Erythroblast (primary cell): ENCODE data around the gene IL7R.

ENCODE experiments used
- GATA1 ChIP-seq: IDR thresholded peaks from 2 replicates; pipeline ENCODE4 v1.6.1; 2011; ENCODE audit warnings: low read depth, mild to moderate bottlenecking, control low read depth, low read length, moderate library complexity
- POLR2A ChIP-seq: IDR thresholded peaks from 2 replicates; pipeline ENCODE4 v1.6.1; 2011; ENCODE audit warnings: mild to moderate bottlenecking, low read length

- TF ChIP-seq POLR2A: no peak
- no peak for TF ChIP-seq GATA1
Observed at GRCh38 chr5:35921930-35922329, 65.2 kb downstream of the IL7R start.
